Measurements from ENCODE around the gene CCDC85C. TPM values are rescaled to one million over a fixed set of nuclear protein-coding genes. Genes with fewer than 3 reads are reported as not detected.

Gene CCDC85C
- total RNA-seq, 2 experiments from 2014 or later, result 7.1 to 9.1 TPM

DNA sequence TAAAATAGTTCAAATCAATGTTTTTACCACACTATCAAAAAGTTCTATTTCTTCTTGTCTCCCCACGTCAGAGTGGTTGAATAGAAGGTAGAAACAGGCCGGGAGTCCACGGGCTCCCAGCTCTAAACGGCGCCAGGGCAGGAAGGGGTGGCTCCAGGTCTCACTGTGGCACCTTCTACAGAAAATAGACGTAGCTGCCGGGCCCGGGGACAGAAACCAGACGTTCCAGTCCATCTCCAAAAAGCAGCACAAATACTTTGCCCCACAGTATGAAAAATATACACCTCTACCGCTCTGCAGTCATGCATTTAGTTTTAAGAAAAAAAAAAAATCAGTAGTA lies 91.9 kb downstream of the CCDC85C start:
- no peaks in the 10 kb centered on the region for H3K27me3 Mint-ChIP-seq
- CTCF ChIA-PET, result interaction anchor here (0.8 kb wide), 1 partner anchor 68 kb away, joined by 3 read pairs; no protein-coding TSS in a partner anchor

DNA sequence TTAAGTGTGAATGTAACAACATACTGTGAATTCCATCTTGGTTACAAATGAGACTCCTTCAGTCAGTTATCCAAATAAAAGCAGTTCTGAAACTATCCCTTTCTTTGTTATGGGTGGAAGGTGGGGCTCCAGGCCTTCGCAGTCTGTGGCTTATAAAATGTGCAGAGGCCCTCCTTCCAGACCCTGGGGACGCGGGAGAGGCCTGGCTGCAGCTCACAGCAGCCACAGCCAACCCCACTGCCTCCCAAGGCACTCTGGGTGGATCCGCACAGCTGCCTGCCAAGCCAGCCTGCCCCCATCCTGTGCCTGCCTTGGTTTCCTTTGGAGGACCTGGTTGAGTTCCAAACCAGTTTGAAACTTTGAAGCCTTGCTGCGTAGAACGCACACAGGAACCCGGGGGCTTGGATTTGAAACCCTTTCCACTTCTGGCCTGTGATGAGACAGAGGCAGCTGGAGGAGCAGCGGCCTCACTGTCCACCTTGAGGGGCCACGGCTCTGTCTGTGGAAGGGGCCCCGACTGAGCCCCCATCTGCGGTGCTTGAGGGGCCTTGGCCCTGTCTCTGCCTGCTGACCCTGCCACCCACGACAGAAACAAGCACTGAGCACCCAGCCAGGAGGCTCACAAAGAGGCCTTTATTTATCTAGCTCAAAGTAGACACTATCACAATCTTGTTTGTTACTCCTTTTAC lies 92.4 kb downstream of the CCDC85C start:
- DNase-seq (no peak), ATAC-seq (no peak)
- Mint-ChIP-seq H3K27me3 (no peaks in the 10 kb centered on the region), H3K27ac (no peak overlapping the region), H3K36me3 (peaks cover 14% of the 10 kb centered on the region), H3K4me1 (no peaks in the 10 kb centered on the region), H3K4me3 (no peak overlapping the region), H3K9me3 (ENCODE audit: low read depth) (no peaks in the 10 kb centered on the region)
- CTCF ChIA-PET, result interaction anchor here (0.8 kb wide), 1 partner anchor 68 kb away, joined by 3 read pairs; no protein-coding TSS in a partner anchor

More for the DNA sequence above, 91.9 kb downstream of the CCDC85C start:
- ATAC-seq, result no peak
- Mint-ChIP-seq H3K27ac (no peak overlapping the region), H3K4me3 (no peak overlapping the region), H3K36me3 (peaks cover 10% of the 10 kb centered on the region), H3K9me3 (ENCODE audit: low read depth) (no peaks in the 10 kb centered on the region), H3K4me1 (no peaks in the 10 kb centered on the region)
- DNase-seq, result no peak

DNA sequence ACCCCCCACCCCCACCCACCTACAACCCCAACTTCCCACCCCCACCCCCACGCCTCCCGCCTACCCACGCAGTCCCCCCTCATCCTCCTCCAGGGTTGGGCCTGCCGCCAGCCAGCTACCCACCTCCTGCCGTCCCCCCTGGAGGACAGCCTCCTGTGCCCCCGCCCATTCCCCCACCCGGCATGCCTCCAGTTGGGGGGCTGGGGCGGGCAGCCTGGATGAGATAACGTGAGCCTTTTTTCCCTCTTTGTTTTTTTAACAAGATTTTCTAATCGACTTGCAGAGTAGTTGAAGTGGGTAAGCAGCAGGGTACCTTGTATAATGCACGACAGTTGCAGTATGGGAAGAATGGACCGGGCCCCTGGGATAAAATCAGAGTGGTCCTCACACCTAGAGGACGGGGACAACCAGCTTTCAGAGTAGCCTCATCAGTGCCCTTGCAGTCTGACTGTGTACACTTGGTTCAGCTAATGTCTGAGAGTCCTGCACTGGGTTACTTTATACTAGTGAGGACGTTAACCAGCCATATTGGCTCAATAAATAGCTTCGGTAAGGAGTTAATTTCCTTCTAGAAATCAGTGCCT lies 93.4 kb downstream of the CCDC85C start:
- no peaks in the 10 kb centered on the region for H3K27me3 Mint-ChIP-seq
- no peak overlapping the region for H3K27ac Mint-ChIP-seq
- H3K4me1 Mint-ChIP-seq, result no peaks in the 10 kb centered on the region
- H3K4me3 Mint-ChIP-seq, result no peak overlapping the region
- CTCF ChIA-PET, result no interaction called here
- no peaks in the 10 kb centered on the region for H3K9me3 Mint-ChIP-seq (ENCODE audit: low read depth)
- H3K36me3 Mint-ChIP-seq, result peaks cover 20% of the 10 kb centered on the region
- ATAC-seq (no peak), DNase-seq (no peak)

DNA sequence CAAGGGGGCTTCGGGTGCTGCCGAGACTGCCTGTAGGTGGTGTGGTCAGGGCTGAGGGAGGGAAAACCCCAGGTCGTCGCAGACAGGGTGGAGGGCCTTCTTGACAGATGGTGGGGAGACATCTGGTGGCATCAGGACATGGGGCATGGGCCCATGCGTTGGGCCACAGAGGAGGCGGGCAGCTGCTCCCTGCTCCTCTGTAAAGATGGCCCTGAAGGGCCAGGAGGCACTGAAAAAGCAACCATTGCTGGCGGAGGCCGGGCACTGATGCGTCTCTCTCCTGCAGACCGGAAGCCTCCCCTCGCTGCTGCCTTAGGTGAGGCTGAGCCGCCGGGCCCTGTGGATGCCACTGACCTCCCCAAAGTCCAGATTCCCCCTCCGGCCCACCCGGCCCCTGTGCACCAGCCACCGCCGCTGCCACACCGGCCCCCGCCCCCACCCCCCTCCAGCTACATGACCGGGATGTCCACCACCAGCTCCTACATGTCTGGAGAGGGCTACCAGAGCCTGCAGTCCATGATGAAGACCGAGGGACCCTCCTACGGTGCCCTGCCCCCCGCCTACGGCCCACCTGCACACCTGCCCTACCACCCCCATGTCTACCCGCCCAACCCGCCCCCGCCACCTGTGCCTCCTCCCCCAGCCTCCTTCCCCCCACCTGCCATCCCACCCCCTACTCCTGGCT lies 94.0 kb downstream of the CCDC85C start:
- Mint-ChIP-seq H3K27ac (no peak overlapping the region), H3K36me3 (peaks cover 22% of the 10 kb centered on the region), H3K4me1 (no peaks in the 10 kb centered on the region), H3K4me3 (no peak overlapping the region), H3K27me3 (no peaks in the 10 kb centered on the region), H3K9me3 (ENCODE audit: low read depth) (no peaks in the 10 kb centered on the region)
- DNase-seq (no peak), ATAC-seq (no peak)
- CTCF ChIA-PET, result no interaction called here

DNA sequence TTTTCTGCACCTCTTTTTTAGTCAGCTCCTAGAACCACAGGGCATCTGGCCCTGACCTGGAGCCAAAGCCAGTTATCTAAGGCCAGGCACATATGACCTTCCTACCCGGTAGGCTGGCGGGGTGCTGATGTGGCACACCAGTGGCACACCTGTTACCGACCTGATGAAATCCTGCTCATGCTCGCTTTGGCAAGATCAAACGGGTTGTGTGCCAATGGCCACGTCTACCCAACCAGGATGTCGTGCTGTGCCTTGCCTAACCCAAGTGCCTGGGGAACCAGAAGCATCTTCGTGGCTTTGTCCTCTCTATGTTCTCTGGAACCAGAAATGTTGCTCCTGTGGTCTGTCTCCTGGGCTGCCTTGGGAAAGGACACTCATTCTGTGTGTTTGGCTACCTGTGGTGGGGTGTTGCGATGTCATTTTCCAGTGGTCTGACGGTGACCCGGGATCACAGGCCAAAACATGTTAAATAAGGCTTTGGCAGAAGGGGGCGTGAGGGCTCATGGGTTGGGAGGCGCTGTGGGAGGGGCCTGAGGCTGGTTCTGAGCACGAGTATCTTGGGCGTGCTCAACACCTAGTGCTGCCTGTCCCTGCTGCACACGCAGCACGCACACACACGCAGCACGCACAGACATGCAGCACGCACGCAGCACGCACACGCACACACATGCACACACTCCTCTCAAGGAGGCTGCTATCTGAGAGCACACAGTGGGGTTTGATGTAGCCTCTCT lies 94.9 kb downstream of the CCDC85C start:
- ATAC-seq, result no peak
- CTCF ChIA-PET, result no interaction called here

DNA sequence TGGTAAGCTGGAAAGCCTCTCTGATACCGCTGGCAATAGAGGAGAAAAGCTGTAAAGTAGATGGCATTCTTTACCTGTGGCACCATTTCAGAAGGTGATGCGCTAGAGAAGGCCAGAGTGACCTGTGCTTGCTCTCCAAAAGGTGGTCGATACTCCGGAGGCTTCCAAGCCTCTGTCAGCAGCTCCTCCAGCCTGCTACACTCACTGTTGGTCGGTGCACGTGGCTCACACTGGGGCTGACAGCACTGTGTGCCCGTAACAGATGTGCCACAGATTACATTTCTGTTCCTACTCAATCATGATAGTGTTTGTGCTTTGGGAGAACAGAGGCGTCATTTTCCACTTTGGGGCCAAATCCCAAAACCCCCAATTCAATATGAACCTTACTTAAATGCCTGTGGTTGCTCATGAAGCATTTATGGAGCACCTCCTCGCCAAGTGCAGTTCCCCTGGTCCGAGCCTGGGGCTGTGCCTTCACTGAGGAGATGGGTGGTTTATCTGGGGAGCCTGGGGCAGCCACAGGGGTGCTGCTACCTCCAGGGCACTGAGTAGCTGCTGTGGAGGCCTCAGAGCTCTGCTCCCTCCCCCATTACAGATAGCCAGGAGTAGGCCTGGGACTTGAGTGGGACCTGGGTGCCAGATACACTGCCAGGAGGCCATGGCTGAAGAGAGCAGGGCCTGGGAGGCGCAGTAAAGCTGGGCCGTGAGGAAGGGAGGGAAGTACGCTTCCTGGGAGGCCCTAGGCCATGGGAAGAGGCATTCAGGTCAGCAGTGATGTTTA lies 96.0 kb downstream of the CCDC85C start:
- Mint-ChIP-seq H3K36me3 (peaks cover 34% of the 10 kb centered on the region), H3K9me3 (ENCODE audit: low read depth) (no peaks in the 10 kb centered on the region), H3K27me3 (no peaks in the 10 kb centered on the region), H3K4me3 (no peak overlapping the region), H3K27ac (no peak overlapping the region), H3K4me1 (peaks cover 3% of the 10 kb centered on the region)
- ATAC-seq (no peak), DNase-seq (no peak)
- CTCF ChIA-PET, result interaction anchor here (1.2 kb wide), 1 partner anchor 9 kb away, joined by 3 read pairs; no protein-coding TSS in a partner anchor

More for the DNA sequence above, 94.9 kb downstream of the CCDC85C start:
- no peak overlapping the region for H3K4me3 Mint-ChIP-seq
- no peaks in the 10 kb centered on the region for H3K4me1 Mint-ChIP-seq
- no peaks in the 10 kb centered on the region for H3K27me3 Mint-ChIP-seq
- no peak for DNase-seq
- H3K36me3 Mint-ChIP-seq, result peaks cover 28% of the 10 kb centered on the region
- no peaks in the 10 kb centered on the region for H3K9me3 Mint-ChIP-seq (ENCODE audit: low read depth)
- no peak overlapping the region for H3K27ac Mint-ChIP-seq

DNA sequence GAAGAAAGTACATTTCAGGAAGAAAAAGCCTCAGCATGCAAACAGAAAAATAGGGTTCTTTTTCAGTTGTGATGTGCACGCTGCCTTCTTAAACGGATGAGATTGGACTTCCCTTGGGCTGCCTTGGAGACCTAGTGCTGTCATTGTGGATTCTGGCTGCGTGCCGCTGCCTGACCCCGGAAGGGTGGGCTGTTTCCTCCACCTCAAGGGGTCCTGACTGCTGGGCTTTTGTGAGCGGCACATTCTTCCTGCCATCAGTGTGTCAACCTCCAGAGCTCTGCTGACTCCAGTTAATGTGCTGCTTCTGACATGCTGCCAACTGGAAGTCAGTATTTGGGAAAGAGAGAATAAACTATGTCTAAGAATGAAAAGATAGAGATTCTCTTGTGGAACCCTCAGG lies 97.7 kb downstream of the CCDC85C start:
- H3K27me3 Mint-ChIP-seq, result no peaks in the 10 kb centered on the region
- H3K4me3 Mint-ChIP-seq, result no peak overlapping the region
- no peak overlapping the region for H3K27ac Mint-ChIP-seq
- ATAC-seq (no peak), DNase-seq (no peak)
- no peaks in the 10 kb centered on the region for H3K9me3 Mint-ChIP-seq (ENCODE audit: low read depth)
- H3K36me3 Mint-ChIP-seq, result peaks cover 45% of the 10 kb centered on the region
- peaks cover 4% of the 10 kb centered on the region for H3K4me1 Mint-ChIP-seq
- CTCF ChIA-PET, result interaction anchor here (0.5 kb wide), 1 partner anchor 115 kb away, joined by 3 read pairs; no protein-coding TSS in a partner anchor

DNA sequence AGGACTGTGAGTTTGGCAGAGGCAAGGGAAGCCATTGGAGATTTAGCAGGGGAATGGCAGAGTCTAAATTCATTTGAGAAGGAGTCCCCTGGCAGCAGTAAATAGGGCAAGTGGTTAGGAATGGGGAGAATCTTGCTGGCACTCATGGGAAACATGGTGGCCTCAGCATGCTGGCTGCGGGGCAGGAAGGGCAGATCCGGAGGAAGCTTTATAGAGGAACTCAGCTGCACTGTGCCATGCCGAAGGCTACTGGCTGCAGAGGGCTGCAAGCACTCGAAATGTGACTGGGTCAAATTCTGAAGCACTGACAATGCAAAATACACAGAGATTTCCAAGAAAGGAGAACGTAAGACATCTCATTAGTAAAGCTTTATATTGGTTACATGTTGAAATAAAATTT lies 98.9 kb downstream of the CCDC85C start:
- CTCF ChIA-PET, result interaction anchor here (1.2 to 1.5 kb wide), 3 partner anchors 13 to 183 kb away, joined by 3 read pairs; no protein-coding TSS in a partner anchor
- H3K36me3 Mint-ChIP-seq, result peaks cover 52% of the 10 kb centered on the region
- H3K4me3 Mint-ChIP-seq, result no peak overlapping the region
- no peaks in the 10 kb centered on the region for H3K9me3 Mint-ChIP-seq (ENCODE audit: low read depth)
- ATAC-seq (no peak), DNase-seq (no peak)
- peaks cover 4% of the 10 kb centered on the region for H3K4me1 Mint-ChIP-seq
- H3K27ac Mint-ChIP-seq, result no peak overlapping the region
- H3K27me3 Mint-ChIP-seq, result no peaks in the 10 kb centered on the region

DNA sequence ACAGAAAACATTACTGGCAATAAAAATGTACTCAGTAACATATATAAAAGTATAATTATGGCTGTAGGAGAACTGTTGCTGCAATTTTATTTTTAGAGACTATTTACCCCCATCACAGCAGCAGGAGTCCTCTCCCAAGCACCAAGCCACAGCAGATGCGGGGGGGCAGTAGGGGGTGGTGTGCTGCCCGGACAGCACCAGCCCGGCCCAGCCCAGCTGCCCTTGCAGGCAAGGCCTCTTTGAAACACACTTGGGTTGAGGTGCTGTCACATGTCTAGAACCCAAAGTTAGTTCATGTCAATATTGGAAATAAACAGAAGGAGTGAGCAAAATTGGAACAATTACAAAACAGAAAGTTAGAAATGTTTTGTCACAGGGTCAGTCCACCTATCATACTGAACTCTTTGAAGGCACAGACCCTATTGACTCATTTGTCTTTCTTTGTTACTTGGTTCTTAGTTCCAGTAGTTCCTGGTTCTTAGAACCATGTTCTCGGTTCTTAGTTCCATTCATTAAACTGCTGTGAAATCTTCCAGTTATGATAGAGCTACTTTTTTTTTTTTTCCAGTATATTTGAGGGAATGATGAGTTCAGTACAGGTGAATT lies 100.1 kb downstream of the CCDC85C start:
- peaks cover 4% of the 10 kb centered on the region for H3K4me1 Mint-ChIP-seq
- peaks cover 56% of the 10 kb centered on the region for H3K36me3 Mint-ChIP-seq
- no peaks in the 10 kb centered on the region for H3K9me3 Mint-ChIP-seq (ENCODE audit: low read depth)
- H3K27ac Mint-ChIP-seq, result no peak overlapping the region
- DNase-seq (no peak), ATAC-seq (no peak)
- no peaks in the 10 kb centered on the region for H3K27me3 Mint-ChIP-seq
- CTCF ChIA-PET, result interaction anchor here (1.2 to 1.3 kb wide), 2 partner anchors 125 to 184 kb away, joined by 3 read pairs; no protein-coding TSS in a partner anchor
- H3K4me3 Mint-ChIP-seq, result no peak overlapping the region

DNA sequence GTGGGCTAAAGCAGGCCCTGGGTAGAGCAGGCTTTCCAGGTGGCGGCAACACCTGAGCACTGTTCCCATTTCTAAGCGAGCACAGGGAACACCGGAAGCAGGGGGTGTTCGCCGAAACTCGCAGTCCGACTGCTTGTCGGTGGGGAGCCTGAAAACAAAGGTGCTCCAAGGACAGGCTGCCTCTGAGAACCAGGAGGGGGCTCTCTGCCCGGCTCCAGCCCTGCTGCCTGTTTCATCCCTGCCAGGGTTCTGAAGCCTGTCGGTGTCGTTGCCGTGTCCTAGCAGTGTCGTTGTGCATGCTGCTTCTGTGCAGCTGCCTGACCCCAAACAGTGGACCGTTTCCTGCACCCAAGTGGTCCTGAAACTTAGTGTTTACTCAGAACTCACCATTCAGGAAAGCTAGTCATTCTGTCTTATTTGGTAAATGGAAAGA lies 101.0 kb downstream of the CCDC85C start:
- peak overlapping the region; percentile 57 for H3K27ac Mint-ChIP-seq
- ATAC-seq (no peak), DNase-seq (no peak)
- peaks cover 5% of the 10 kb centered on the region for H3K4me1 Mint-ChIP-seq
- H3K4me3 Mint-ChIP-seq, result no peak overlapping the region
- H3K27me3 Mint-ChIP-seq, result no peaks in the 10 kb centered on the region
- peaks cover 53% of the 10 kb centered on the region for H3K36me3 Mint-ChIP-seq
- no peaks in the 10 kb centered on the region for H3K9me3 Mint-ChIP-seq (ENCODE audit: low read depth)
- CTCF ChIA-PET, result no interaction called here

DNA sequence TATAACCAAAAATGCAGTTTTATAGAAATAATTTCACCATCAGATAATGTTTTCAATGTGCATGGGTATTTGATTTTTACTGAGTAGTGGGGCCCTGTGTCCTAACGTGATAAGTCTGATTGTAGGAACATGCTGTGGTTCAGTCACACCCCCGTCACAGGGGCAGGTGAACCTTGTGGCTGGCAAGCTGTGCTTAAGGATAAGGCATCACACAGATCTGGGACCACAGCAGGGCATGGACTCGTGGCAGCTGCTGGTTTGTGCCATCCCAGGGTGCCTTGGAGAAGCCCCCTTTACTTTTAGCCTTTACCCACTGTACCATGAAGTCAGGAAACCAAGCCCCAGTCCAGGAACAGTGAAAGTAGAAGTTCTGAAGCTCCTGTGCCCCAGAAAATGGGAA lies 106.1 kb downstream of the CCDC85C start:
- CTCF ChIA-PET, result no interaction called here
- H3K9me3 Mint-ChIP-seq (ENCODE audit: low read depth), result no peaks in the 10 kb centered on the region
- H3K27me3 Mint-ChIP-seq, result no peaks in the 10 kb centered on the region
- H3K27ac Mint-ChIP-seq, result no peak overlapping the region
- DNase-seq, result no peak
- peaks cover 55% of the 10 kb centered on the region for H3K36me3 Mint-ChIP-seq
- no peak for ATAC-seq
- H3K4me3 Mint-ChIP-seq, result no peak overlapping the region
- peaks cover 6% of the 10 kb centered on the region for H3K4me1 Mint-ChIP-seq

DNA sequence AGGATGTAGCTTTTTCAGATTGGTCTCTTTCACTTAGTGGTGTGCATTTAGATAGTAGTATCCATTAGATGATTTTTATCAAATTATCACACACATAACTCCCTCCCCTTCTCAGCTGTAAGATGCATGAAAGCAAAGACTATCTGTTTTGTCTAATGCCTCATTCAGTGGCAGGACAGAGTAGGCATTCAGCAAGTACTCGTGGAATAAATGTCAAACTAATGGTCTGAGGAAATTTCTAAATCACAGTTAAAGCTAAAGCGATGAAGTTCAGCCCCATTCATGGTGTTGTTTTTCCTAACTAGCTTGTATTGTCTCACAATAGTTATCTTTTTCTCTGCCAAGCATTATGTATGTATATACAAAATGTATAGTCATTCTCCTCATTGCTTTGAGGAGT lies 106.7 kb downstream of the CCDC85C start:
- no peak overlapping the region for H3K4me3 Mint-ChIP-seq
- ATAC-seq, result no peak
- no peak for DNase-seq
- no peaks in the 10 kb centered on the region for H3K9me3 Mint-ChIP-seq (ENCODE audit: low read depth)
- H3K27ac Mint-ChIP-seq, result no peak overlapping the region
- no peaks in the 10 kb centered on the region for H3K27me3 Mint-ChIP-seq
- H3K4me1 Mint-ChIP-seq, result peaks cover 6% of the 10 kb centered on the region
- CTCF ChIA-PET, result interaction anchor here (0.6 kb wide), 1 partner anchor 84 kb away, joined by 3 read pairs; no protein-coding TSS in a partner anchor
- H3K36me3 Mint-ChIP-seq, result peaks cover 54% of the 10 kb centered on the region

Measured in activated CD8-positive, alpha-beta memory T cell treated with anti-CD3 and anti-CD28 coated beads, Interleukin-2, amount 10 ng/mL, durations not matched to agents 7 days and 5 days (primary cell).